ENCODE data around the gene SUOX.
"Not testable (repeated sequence)": the region's sequence is repeated elsewhere in the genome, so short reads cannot be mapped to it uniquely, and the experiment has no call there.

SUOX gene

GRCh38 chr12:55997535-55997859 lies 421 bp downstream of the SUOX start:
- no peak for TF ChIP-seq CTCF (IDR thresholded peaks at IDR 0.05; ENCODE audit: insufficient read depth, low read length, poor library complexity, severe bottlenecking)
- H3K27me3 ChIP-seq (replicated peaks; ENCODE audit: control insufficient read depth, insufficient read depth, low read length), result no peaks in the 10 kb centered on the region
- H3K36me3 ChIP-seq (ENCODE audit: control insufficient read depth, insufficient read depth, low read length), result peaks cover 13% of the 10 kb centered on the region
- DNase-seq (ENCODE audit: extremely low read depth, insufficient read length), result no peak
- H3K4me3 ChIP-seq (replicated peaks; ENCODE audit: low read depth, low read length), result peak overlapping the region; percentile 82

- H3K4me3 ChIP-seq (replicated peaks; ENCODE audit: low read depth, low read length); H3K36me3 ChIP-seq (ENCODE audit: control insufficient read depth, insufficient read depth, low read length); H3K27me3 ChIP-seq (replicated peaks; ENCODE audit: control insufficient read depth, insufficient read depth, low read length); DNase-seq (ENCODE audit: extremely low read depth, insufficient read length): not testable (repeated sequence)
Observed at GRCh38 chr12:55999522-55999921, 2.4 kb downstream of the SUOX start.

GRCh38 chr12:55999999-56000540 lies 3.0 kb downstream of the SUOX start:
- not testable (repeated sequence) for H3K4me3 ChIP-seq (replicated peaks; ENCODE audit: low read depth, low read length); DNase-seq (ENCODE audit: extremely low read depth, insufficient read length); H3K27me3 ChIP-seq (replicated peaks; ENCODE audit: control insufficient read depth, insufficient read depth, low read length); H3K36me3 ChIP-seq (ENCODE audit: control insufficient read depth, insufficient read depth, low read length)

GRCh38 chr12:56001487-56002100 lies 4.5 kb downstream of the SUOX start:
- Histone ChIP-seq H3K4me3 (replicated peaks; ENCODE audit: low read depth, low read length) (no peak overlapping the region), H3K27me3 (replicated peaks; ENCODE audit: control insufficient read depth, insufficient read depth, low read length) (no peaks in the 10 kb centered on the region), H3K36me3 (ENCODE audit: control insufficient read depth, insufficient read depth, low read length) (peaks cover 9% of the 10 kb centered on the region)
- no peak for TF ChIP-seq CTCF (IDR thresholded peaks at IDR 0.05; ENCODE audit: insufficient read depth, low read length, poor library complexity, severe bottlenecking)
- DNase-seq (ENCODE audit: extremely low read depth, insufficient read length), result no peak

GRCh38 chr12:56003376-56003775 lies 6.3 kb downstream of the SUOX start:
- not testable (repeated sequence) for H3K27me3 ChIP-seq (replicated peaks; ENCODE audit: control insufficient read depth, insufficient read depth, low read length); DNase-seq (ENCODE audit: extremely low read depth, insufficient read length); H3K4me3 ChIP-seq (replicated peaks; ENCODE audit: low read depth, low read length); H3K36me3 ChIP-seq (ENCODE audit: control insufficient read depth, insufficient read depth, low read length)

- Histone ChIP-seq H3K4me3 (replicated peaks; ENCODE audit: low read depth, low read length) (no peak overlapping the region), H3K27me3 (replicated peaks; ENCODE audit: control insufficient read depth, insufficient read depth, low read length) (no peaks in the 10 kb centered on the region), H3K36me3 (ENCODE audit: control insufficient read depth, insufficient read depth, low read length) (peaks cover 9% of the 10 kb centered on the region)
- no peak for DNase-seq (ENCODE audit: extremely low read depth, insufficient read length)
- no peak for TF ChIP-seq CTCF (IDR thresholded peaks at IDR 0.05; ENCODE audit: insufficient read depth, low read length, poor library complexity, severe bottlenecking)
Observed at GRCh38 chr12:56004211-56004610, 7.1 kb downstream of the SUOX start.

- TF ChIP-seq CTCF (IDR thresholded peaks at IDR 0.05; ENCODE audit: insufficient read depth, low read length, poor library complexity, severe bottlenecking), result no peak
- peak; percentile 54 for DNase-seq (ENCODE audit: extremely low read depth, insufficient read length)
- Histone ChIP-seq H3K27me3 (replicated peaks; ENCODE audit: control insufficient read depth, insufficient read depth, low read length) (no peaks in the 10 kb centered on the region), H3K36me3 (ENCODE audit: control insufficient read depth, insufficient read depth, low read length) (peaks cover 4% of the 10 kb centered on the region), H3K4me3 (replicated peaks; ENCODE audit: low read depth, low read length) (peak overlapping the region; percentile 75)
Observed at GRCh38 chr12:56007564-56008559, 10.8 kb downstream of the SUOX start.

All from GM06990 (cell line).